NB4 (cell line): ENCODE results near the gene ZNF662.
"Not testable (repeated sequence)": the region's sequence is repeated elsewhere in the genome, so short reads cannot be mapped to it uniquely, and the experiment has no call there.

Experiments used
- MYC ChIP-seq: IDR thresholded peaks from 2 replicates; pipeline ENCODE4 v1.6.1; 2011; ENCODE audit warnings: low read depth, low read length
- POLR2A ChIP-seq: IDR thresholded peaks from 2 replicates; pipeline ENCODE4 v1.6.1; 2011; ENCODE audit warnings: mild to moderate bottlenecking; ENCODE audit not compliant: insufficient read length; ENCODE audit errors: extremely low read depth
- TF ChIP-seq, protein P1 (sequence below): IDR thresholded peaks from one replicate; pipeline ENCODE4 v1.5.1; 2012; ENCODE audit warnings: low read depth, low read length

DNA sequence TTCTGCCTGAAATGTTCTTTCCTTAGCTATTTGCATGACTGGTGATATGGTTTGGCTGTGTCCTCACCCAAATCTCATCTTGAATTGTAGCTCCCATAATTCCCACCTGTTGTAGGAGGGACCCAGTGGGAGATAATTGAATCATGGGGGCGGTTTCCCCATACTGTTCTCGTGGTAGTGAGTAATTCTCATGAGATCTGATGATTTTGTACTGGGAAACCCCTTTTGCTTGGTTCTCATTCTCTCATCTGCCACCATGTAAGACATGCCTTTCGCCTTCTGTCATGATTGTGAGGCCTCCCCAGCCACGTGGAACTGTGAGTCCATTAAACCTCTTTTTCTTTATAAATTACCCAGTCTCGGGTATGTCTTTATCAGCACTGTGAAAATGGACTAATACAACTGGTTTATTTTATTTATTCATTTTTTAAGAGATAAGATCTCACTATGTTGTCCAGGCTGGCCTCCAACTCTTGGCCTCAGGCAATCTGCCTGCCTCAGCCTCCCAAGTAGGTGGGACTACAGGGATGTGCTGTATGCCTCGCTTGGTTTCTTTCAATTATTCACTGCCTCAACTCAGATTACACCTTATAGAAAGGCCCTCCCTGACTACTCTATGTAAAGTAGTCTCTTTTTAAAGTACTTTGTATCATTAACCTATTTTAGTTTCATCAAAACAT, 22.6 kb upstream of the ZNF662 start:
- TF ChIP-seq, protein P1, sequence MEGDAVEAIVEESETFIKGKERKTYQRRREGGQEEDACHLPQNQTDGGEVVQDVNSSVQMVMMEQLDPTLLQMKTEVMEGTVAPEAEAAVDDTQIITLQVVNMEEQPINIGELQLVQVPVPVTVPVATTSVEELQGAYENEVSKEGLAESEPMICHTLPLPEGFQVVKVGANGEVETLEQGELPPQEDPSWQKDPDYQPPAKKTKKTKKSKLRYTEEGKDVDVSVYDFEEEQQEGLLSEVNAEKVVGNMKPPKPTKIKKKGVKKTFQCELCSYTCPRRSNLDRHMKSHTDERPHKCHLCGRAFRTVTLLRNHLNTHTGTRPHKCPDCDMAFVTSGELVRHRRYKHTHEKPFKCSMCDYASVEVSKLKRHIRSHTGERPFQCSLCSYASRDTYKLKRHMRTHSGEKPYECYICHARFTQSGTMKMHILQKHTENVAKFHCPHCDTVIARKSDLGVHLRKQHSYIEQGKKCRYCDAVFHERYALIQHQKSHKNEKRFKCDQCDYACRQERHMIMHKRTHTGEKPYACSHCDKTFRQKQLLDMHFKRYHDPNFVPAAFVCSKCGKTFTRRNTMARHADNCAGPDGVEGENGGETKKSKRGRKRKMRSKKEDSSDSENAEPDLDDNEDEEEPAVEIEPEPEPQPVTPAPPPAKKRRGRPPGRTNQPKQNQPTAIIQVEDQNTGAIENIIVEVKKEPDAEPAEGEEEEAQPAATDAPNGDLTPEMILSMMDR = not testable (repeated sequence)
- not testable (repeated sequence) for TF ChIP-seq POLR2A, MYC
